ENCODE results near the gene SDF2L1. TPM values are rescaled to one million over a fixed set of nuclear protein-coding genes. Genes with fewer than 3 reads are reported as not detected.

Gene SDF2L1
- total and polyA plus RNA-seq, 9 of the 15 experiments (the other 6 are each of a cell fraction or from before 2014, with no cell fraction given): 15.1 to 989 (median 124) TPM

GRCh38 chr22:21641417-21641788 is 699 bp upstream of the SDF2L1 start (continued):
- peak; percentile 57 for TF ChIP-seq CHD7 (IDR thresholded peaks at IDR 0.05; ENCODE audit: low read depth, low read length)
- 0 out of 4 replicates have a peak, but pooled peaks of 1 of the 2 experiments have one; percentile 20 for TF ChIP-seq ETV6 (IDR thresholded peaks at IDR 0.05; ENCODE audit: borderline replicate concordance in 1 of 2, low read depth in 2 of 2, low read length in 1 of 2)
- TF ChIP-seq ETV6 (CRISPR knock-in tag; IDR thresholded peaks at IDR 0.05; ENCODE audit: borderline replicate concordance): no peak
- peak; percentile 85 to 86; a peak in 3 of 4 replicates for TF ChIP-seq RCOR1 (IDR thresholded peaks at IDR 0.05; ENCODE audit: borderline replicate concordance in 1 of 2, low read depth in 2 of 2, low read length in 2 of 2)
- TF ChIP-seq MXD1 (CRISPR knock-in tag; IDR thresholded peaks at IDR 0.05; ENCODE audit: borderline replicate concordance, poor library complexity, severe bottlenecking): no peak
- peak; percentile 63 for TF ChIP-seq SIRT6 (IDR thresholded peaks at IDR 0.05; ENCODE audit: low read depth, low read length)
- TF ChIP-seq SIN3A (IDR thresholded peaks at IDR 0.05; ENCODE audit: borderline replicate concordance in 2 of 2, control insufficient read depth in 1 of 2, low read depth in 2 of 2, low read length in 2 of 2): peak in 1 of 2 experiments; percentile 93; a peak in 1 of 4 replicates
- TF ChIP-seq ZBTB49 (CRISPR knock-in tag; IDR thresholded peaks at IDR 0.05; ENCODE audit: borderline replicate concordance): no peak
- peak; percentile 80 for TF ChIP-seq JUND (IDR thresholded peaks at IDR 0.05; ENCODE audit: borderline replicate concordance, low read depth, low read length)
- no peak for TF ChIP-seq JUND (tag; IDR thresholded peaks at IDR 0.05; ENCODE audit: borderline replicate concordance, low read depth, low read length)
- no peak for TF ChIP-seq POLR2G (IDR thresholded peaks at IDR 0.05; ENCODE audit: low read depth, low read length)
- peak; percentile 96 for TF ChIP-seq SAP30 (IDR thresholded peaks at IDR 0.05; ENCODE audit: borderline replicate concordance, insufficient read depth, low read depth, low read length, poor library complexity, severe bottlenecking)
